HEK293 (cell line): ENCODE data around the gene PROCA1.

Source experiments
- BCL11A ChIP-seq: fragments of 450-650 bp; formaldehyde crosslinking; IDR thresholded peaks from 2 replicates; pipeline ENCODE4 v1.5.1; 2016; ENCODE audit warnings: low read depth, missing biosample characterization, missing genetic modification characterization
- HOXA7 ChIP-seq: sonication (generic); formaldehyde crosslinking; IDR thresholded peaks from 2 replicates; pipeline ENCODE4 v1.8.1; 2022; ENCODE audit warnings: missing genetic modification reagents, borderline replicate concordance
- KLF16 ChIP-seq: fragments of 450-650 bp; formaldehyde crosslinking; IDR thresholded peaks from 2 replicates; pipeline ENCODE4 v1.5.1; 2017; ENCODE audit warnings: missing biosample characterization, missing genetic modification characterization
- KLF8 ChIP-seq: fragments of 450-650 bp; formaldehyde crosslinking; IDR thresholded peaks from 2 replicates; pipeline ENCODE4 v1.5.1; 2016; ENCODE audit warnings: missing biosample characterization, missing genetic modification characterization
- KLF9 ChIP-seq: fragments of 450-650 bp; formaldehyde crosslinking; IDR thresholded peaks from 2 replicates; pipeline ENCODE4 v1.5.1; 2016; ENCODE audit warnings: missing biosample characterization, missing genetic modification characterization, low read depth
- SETDB1 ChIP-seq: IDR thresholded peaks from one replicate; pipeline ENCODE4 v1.6.1; 2017; ENCODE audit warnings: mild to moderate bottlenecking, low read length, moderate library complexity, mixed read lengths; ENCODE audit not compliant: insufficient read length
- SP2 ChIP-seq: fragments of 450-650 bp; formaldehyde crosslinking; IDR thresholded peaks from 2 replicates; pipeline ENCODE4 v1.5.1; 2016; ENCODE audit warnings: missing biosample characterization, missing genetic modification characterization
- SP7 ChIP-seq: fragments of 450-650 bp; formaldehyde crosslinking; IDR thresholded peaks from 2 replicates; pipeline ENCODE4 v1.5.1; 2016; ENCODE audit warnings: missing biosample characterization, missing genetic modification characterization
- YY2 ChIP-seq: fragments of 450-650 bp; formaldehyde crosslinking; IDR thresholded peaks from 2 replicates; pipeline ENCODE4 v1.5.1; 2016; ENCODE audit warnings: missing biosample characterization, missing genetic modification characterization
- ZFHX2 ChIP-seq: fragments of 450-650 bp; formaldehyde crosslinking; conservative IDR thresholded peaks from 2 replicates; pipeline ENCODE4 v1.5.1; 2016; ENCODE audit warnings: missing biosample characterization, missing genetic modification characterization
- ZNF155 ChIP-seq: fragments of 450-650 bp; formaldehyde crosslinking; IDR thresholded peaks from 2 replicates; pipeline ENCODE4 v1.5.1; 2016; ENCODE audit warnings: missing biosample characterization, missing genetic modification characterization
- ZNF354C ChIP-seq: fragments of 450-650 bp; formaldehyde crosslinking; IDR thresholded peaks from 2 replicates; pipeline ENCODE4 v1.5.1; 2016; ENCODE audit warnings: missing biosample characterization, missing genetic modification characterization, low read depth, borderline replicate concordance
- ZNF366 ChIP-seq: fragments of 450-650 bp; formaldehyde crosslinking; conservative IDR thresholded peaks from 2 replicates; pipeline ENCODE4 v1.5.1; 2016; ENCODE audit warnings: missing biosample characterization, missing genetic modification characterization
- ZNF768 ChIP-seq: fragments of 450-650 bp; formaldehyde crosslinking; IDR thresholded peaks from 2 replicates; pipeline ENCODE4 v1.5.1; 2018; ENCODE audit warnings: missing biosample characterization, mild to moderate bottlenecking, missing genetic modification characterization
- ZNF791 ChIP-seq: fragments of 450-650 bp; formaldehyde crosslinking; IDR thresholded peaks from 2 replicates; pipeline ENCODE4 v1.5.1; 2016; ENCODE audit warnings: missing biosample characterization, missing genetic modification characterization
- ZSCAN16 ChIP-seq: fragments of 450-650 bp; formaldehyde crosslinking; IDR thresholded peaks from 2 replicates; pipeline ENCODE4 v1.5.1; 2016; ENCODE audit warnings: missing biosample characterization, missing genetic modification characterization
- ZSCAN30 ChIP-seq: fragments of 450-650 bp; IDR thresholded peaks from 2 replicates; pipeline ENCODE4 v1.5.1; 2018; ENCODE audit warnings: missing biosample characterization, mild to moderate bottlenecking, missing genetic modification characterization, moderate library complexity
- TF ChIP-seq, protein P1 (sequence below): fragments of 450-650 bp; formaldehyde crosslinking; IDR thresholded peaks from 2 replicates; pipeline ENCODE4 v1.5.1; 2016; ENCODE audit warnings: missing biosample characterization, missing genetic modification characterization
- TF ChIP-seq, protein P2 (sequence below): fragments of 450-650 bp; formaldehyde crosslinking; IDR thresholded peaks from 2 replicates; pipeline ENCODE4 v1.5.1; 2016; ENCODE audit warnings: missing biosample characterization, missing genetic modification characterization
- TF ChIP-seq, protein P3 (sequence below): fragments of 450-650 bp; formaldehyde crosslinking; IDR thresholded peaks from 2 replicates; pipeline ENCODE4 v1.5.1; 2016; ENCODE audit warnings: missing biosample characterization, missing genetic modification characterization
- TF ChIP-seq, protein P4 (sequence below): sonication (generic); formaldehyde crosslinking; IDR thresholded peaks from 2 replicates; pipeline ENCODE4 v1.8.1; 2022; ENCODE audit warnings: mild to moderate bottlenecking, moderate library complexity, missing genetic modification reagents
- TF ChIP-seq, protein P5 (sequence below): fragments of 450-650 bp; formaldehyde crosslinking; conservative IDR thresholded peaks from 2 replicates; pipeline ENCODE4 v1.5.1; 2016; ENCODE audit warnings: low read depth, missing biosample characterization, missing genetic modification characterization
- TF ChIP-seq, protein P6 (sequence below): fragments of 450-650 bp; formaldehyde crosslinking; IDR thresholded peaks from 2 replicates; pipeline ENCODE4 v1.5.1; 2016; ENCODE audit warnings: missing biosample characterization, missing genetic modification characterization

Gene PROCA1

DNA sequence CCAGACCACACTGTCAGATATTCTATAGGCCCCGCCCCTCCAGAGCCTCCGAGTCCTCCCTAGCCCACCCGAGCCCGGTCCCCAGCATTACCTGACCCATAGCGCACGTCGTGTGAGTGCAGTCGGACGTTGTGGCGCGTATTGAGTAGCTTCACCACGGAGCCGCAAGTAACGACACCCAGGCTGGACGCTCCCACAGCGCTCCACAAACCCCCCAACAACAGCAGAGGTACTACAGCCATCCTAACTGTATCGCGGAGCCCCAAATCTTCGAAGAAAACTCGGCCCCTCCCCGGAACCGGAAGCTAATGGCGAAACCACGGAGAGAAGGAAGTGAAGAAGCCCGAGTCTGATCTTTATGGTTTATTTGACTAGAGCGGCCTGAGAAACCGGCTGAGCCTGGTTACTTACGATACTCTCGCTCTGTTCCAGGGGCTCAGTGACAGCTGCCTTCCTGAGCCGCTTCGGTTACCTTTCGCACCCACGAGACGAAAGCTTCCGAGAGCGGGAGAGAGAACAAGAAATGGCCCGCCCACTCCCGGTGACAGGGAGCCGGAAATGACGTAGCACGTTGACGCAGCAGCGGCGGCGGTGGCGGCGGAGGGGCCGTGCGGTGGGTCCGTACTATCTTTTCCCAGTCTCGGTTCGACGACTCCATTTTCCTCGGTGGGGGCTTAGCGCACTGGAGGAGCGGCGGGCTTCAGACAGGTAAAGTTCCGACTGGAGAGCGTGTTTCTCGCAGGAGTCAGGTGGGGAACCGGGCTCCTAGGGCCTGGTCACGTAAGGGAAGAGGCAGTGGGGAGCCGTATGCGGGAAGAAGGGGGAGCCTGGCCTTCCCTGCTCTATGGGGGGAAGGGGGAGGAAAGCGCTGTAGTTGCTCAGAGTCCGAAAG, 49.8 kb downstream of the PROCA1 start, which contains the start of the genes SDF2 and SUPT6H (continued):
- TF ChIP-seq, protein P1, sequence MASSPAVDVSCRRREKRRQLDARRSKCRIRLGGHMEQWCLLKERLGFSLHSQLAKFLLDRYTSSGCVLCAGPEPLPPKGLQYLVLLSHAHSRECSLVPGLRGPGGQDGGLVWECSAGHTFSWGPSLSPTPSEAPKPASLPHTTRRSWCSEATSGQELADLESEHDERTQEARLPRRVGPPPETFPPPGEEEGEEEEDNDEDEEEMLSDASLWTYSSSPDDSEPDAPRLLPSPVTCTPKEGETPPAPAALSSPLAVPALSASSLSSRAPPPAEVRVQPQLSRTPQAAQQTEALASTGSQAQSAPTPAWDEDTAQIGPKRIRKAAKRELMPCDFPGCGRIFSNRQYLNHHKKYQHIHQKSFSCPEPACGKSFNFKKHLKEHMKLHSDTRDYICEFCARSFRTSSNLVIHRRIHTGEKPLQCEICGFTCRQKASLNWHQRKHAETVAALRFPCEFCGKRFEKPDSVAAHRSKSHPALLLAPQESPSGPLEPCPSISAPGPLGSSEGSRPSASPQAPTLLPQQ (tag by site-specific recombination): peak; percentile 91
- TF ChIP-seq YY2 (tag by site-specific recombination): peak; percentile 74; the same call in 1 of the 2 replicates
- TF ChIP-seq ZFHX2 (tag by site-specific recombination): peak; percentile 77
- no peak for TF ChIP-seq HOXA7
- peak; percentile 39; the same call in 1 of the 2 replicates for TF ChIP-seq KLF8
- TF ChIP-seq, protein P2, sequence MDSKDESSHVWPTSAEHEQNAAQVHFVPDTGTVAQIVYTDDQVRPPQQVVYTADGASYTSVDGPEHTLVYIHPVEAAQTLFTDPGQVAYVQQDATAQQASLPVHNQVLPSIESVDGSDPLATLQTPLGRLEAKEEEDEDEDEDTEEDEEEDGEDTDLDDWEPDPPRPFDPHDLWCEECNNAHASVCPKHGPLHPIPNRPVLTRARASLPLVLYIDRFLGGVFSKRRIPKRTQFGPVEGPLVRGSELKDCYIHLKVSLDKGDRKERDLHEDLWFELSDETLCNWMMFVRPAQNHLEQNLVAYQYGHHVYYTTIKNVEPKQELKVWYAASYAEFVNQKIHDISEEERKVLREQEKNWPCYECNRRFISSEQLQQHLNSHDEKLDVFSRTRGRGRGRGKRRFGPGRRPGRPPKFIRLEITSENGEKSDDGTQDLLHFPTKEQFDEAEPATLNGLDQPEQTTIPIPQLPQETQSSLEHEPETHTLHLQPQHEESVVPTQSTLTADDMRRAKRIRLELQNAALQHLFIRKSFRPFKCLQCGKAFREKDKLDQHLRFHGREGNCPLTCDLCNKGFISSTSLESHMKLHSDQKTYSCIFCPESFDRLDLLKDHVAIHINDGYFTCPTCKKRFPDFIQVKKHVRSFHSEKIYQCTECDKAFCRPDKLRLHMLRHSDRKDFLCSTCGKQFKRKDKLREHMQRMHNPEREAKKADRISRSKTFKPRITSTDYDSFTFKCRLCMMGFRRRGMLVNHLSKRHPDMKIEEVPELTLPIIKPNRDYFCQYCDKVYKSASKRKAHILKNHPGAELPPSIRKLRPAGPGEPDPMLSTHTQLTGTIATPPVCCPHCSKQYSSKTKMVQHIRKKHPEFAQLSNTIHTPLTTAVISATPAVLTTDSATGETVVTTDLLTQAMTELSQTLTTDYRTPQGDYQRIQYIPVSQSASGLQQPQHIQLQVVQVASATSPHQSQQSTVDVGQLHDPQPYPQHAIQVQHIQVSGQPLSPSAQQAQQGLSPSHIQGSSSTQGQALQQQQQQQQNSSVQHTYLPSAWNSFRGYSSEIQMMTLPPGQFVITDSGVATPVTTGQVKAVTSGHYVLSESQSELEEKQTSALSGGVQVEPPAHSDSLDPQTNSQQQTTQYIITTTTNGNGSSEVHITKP (tag by site-specific recombination): peak; percentile 97
- TF ChIP-seq SP7 (tag by site-specific recombination): peak; percentile 64
- TF ChIP-seq ZNF791: no peak
- TF ChIP-seq ZSCAN30 (tag by site-specific recombination): no peak
- no peak for TF ChIP-seq BCL11A (tag by site-specific recombination)
- no peak for TF ChIP-seq ZNF768 (tag by site-specific recombination)
- TF ChIP-seq ZSCAN16: no peak
- TF ChIP-seq, protein P3, sequence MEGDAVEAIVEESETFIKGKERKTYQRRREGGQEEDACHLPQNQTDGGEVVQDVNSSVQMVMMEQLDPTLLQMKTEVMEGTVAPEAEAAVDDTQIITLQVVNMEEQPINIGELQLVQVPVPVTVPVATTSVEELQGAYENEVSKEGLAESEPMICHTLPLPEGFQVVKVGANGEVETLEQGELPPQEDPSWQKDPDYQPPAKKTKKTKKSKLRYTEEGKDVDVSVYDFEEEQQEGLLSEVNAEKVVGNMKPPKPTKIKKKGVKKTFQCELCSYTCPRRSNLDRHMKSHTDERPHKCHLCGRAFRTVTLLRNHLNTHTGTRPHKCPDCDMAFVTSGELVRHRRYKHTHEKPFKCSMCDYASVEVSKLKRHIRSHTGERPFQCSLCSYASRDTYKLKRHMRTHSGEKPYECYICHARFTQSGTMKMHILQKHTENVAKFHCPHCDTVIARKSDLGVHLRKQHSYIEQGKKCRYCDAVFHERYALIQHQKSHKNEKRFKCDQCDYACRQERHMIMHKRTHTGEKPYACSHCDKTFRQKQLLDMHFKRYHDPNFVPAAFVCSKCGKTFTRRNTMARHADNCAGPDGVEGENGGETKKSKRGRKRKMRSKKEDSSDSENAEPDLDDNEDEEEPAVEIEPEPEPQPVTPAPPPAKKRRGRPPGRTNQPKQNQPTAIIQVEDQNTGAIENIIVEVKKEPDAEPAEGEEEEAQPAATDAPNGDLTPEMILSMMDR (tag by site-specific recombination): peak; percentile 8; the same call in 1 of the 2 replicates
- peak; percentile 77 for TF ChIP-seq KLF9 (tag by site-specific recombination)
- TF ChIP-seq, protein P4, sequence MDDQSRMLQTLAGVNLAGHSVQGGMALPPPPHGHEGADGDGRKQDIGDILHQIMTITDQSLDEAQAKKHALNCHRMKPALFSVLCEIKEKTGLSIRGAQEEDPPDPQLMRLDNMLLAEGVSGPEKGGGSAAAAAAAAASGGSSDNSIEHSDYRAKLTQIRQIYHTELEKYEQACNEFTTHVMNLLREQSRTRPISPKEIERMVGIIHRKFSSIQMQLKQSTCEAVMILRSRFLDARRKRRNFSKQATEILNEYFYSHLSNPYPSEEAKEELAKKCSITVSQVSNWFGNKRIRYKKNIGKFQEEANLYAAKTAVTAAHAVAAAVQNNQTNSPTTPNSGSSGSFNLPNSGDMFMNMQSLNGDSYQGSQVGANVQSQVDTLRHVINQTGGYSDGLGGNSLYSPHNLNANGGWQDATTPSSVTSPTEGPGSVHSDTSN (CRISPR knock-in tag): no peak; the same call in 1 of the 2 replicates
- TF ChIP-seq ZNF155 (tag by site-specific recombination): no peak
- TF ChIP-seq, protein P5, sequence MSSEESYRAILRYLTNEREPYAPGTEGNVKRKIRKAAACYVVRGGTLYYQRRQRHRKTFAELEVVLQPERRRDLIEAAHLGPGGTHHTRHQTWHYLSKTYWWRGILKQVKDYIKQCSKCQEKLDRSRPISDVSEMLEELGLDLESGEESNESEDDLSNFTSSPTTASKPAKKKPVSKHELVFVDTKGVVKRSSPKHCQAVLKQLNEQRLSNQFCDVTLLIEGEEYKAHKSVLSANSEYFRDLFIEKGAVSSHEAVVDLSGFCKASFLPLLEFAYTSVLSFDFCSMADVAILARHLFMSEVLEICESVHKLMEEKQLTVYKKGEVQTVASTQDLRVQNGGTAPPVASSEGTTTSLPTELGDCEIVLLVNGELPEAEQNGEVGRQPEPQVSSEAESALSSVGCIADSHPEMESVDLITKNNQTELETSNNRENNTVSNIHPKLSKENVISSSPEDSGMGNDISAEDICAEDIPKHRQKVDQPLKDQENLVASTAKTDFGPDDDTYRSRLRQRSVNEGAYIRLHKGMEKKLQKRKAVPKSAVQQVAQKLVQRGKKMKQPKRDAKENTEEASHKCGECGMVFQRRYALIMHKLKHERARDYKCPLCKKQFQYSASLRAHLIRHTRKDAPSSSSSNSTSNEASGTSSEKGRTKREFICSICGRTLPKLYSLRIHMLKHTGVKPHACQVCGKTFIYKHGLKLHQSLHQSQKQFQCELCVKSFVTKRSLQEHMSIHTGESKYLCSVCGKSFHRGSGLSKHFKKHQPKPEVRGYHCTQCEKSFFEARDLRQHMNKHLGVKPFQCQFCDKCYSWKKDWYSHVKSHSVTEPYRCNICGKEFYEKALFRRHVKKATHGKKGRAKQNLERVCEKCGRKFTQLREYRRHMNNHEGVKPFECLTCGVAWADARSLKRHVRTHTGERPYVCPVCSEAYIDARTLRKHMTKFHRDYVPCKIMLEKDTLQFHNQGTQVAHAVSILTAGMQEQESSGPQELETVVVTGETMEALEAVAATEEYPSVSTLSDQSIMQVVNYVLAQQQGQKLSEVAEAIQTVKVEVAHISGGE (tag by site-specific recombination): peak; percentile 92
- TF ChIP-seq, protein P6, sequence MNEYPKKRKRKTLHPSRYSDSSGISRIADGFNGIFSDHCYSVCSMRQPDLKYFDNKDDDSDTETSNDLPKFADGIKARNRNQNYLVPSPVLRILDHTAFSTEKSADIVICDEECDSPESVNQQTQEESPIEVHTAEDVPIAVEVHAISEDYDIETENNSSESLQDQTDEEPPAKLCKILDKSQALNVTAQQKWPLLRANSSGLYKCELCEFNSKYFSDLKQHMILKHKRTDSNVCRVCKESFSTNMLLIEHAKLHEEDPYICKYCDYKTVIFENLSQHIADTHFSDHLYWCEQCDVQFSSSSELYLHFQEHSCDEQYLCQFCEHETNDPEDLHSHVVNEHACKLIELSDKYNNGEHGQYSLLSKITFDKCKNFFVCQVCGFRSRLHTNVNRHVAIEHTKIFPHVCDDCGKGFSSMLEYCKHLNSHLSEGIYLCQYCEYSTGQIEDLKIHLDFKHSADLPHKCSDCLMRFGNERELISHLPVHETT (tag by site-specific recombination): no peak
- peak; percentile 98 for TF ChIP-seq ZNF366
- TF ChIP-seq SP2: peak; percentile 91
- 0 out of 2 replicates have a peak, but pooled peaks have one; percentile 44 for TF ChIP-seq KLF16 (tag by site-specific recombination)
- no peak for TF ChIP-seq ZNF354C (tag by site-specific recombination)
- TF ChIP-seq SETDB1: no peak
